GM21390 (cell line): Measurements from ENCODE around the gene FAM20C.

Source experiments
- ATAC-seq: cut with Tn5 transposase; IDR thresholded peaks from one replicate; pipeline ENCODE4 v1.9.1; 2021; ENCODE audit not compliant: unreplicated experiment

The FAM20C gene

DNA sequence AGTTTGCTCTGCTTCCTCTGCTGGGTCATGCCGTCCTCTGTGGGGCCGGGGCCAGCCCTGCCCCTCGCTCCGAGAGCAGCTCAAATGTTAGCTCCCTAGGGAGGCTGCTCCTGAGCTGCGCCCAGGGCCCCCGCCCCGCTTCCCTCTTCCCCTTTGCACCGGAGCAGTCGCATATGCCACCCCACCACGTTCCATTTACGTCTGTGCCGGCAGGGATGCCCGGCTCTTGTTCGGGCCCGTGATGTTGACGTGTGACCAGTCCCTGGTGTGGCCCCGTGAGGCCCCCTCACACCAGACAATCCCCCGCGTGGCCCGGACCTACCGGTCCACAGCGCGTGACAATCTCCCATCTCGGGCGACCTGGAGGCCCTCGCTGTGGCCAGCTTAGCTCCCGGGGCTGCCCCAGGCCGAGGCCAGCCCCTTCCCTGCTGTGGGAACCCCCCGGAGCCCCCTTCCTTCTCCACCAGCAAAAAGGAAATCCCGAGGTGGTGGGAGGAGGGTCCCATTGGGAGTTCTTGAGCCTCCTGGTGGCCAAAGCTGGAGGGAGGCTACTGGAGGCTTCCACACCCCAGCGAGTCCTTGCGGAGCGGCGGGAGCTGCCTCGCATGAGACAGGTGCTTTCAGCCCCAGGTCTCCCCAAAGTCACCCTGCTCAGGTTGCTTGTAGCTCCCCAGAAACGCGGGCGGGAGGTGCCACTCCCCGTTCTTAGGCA is 15.2 kb downstream of the FAM20C start:
- no peak for ATAC-seq

DNA sequence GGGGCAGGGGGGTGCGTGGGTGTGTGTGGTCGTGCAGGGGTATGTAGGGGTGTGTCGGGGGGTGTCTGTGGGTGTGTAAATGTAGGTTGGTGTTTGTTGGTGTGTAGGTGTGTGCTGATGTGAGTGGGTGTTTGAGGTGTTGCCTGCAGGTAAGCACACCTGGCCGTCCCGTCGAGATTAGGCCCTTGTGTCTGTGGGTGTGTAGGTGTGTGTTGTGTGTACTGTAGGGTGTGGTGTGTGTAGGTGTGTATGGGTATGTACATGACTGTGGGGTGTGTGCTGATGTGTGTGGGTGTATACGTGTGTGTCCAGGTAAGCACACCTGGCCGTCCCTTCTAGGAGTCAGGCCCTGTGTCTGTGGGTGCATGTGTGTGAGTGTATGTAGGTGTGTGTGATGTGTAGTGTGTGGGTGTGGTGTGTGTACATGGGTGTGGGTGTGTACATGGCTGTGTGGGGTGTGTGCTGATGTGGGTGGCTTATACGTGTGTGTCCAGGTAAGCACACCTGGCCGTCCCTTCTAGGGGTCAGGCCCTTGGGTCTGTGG is 15.8 kb downstream of the FAM20C start:
- ATAC-seq: no peak

DNA sequence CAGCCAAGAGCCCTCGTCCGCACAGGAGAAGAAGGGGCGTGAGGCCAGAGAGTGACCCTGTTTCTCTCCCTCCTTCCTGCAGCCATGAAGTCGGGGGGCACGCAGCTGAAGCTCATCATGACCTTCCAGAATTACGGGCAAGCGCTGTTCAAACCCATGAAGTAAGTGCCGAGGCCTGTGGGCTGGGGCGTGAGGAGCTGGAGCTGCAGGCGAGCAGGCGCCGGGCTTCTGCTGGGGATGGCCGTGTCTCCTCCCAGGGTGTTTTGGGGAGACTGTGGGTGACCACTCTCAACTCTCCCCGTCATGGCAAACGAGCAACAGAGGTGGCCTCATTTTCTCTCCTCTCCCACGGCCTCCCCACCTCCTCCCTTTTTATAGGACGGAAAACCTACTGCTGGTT is 16.4 kb downstream of the FAM20C start:
- no peak for ATAC-seq

DNA sequence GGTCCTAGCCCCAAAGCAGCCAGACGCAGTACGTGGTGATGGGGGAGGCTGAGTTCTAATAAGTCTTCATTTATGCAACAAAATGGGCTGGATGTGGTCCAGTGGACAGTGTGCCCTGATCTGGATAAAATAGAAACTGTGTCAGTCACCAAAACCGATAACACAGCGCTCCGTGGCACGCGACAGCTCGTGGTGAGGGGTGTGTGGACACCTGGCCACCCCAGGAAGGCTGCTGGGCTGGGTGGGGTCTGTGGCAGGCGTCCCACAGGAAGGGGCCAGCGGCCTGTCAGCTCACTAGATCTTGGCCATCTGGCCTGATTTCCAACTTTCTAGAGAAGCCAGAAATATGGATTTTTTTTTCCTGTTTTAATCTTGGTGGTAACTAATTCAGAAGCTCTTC is 17.0 kb downstream of the FAM20C start:
- no peak for ATAC-seq

DNA sequence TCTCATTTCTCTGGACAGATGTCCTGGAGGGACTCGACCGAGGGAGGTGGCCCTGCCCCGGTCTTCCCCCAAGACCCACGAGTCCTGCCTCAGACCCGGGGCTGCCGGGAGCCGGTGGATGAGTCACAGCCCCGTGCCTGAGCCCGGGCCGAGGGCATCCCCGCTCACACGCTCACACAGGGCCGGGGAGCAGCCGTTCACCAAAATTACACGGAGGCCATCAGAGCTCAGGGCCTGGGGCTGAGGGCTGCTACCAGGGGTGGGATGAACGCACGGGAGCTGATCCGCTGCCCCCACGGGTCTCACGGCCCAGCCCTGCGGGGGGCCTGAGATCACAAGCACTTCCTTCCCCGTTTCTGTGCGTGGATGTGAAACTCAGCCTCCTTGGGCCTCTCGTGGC is 17.5 kb downstream of the FAM20C start:
- no peak for ATAC-seq

DNA sequence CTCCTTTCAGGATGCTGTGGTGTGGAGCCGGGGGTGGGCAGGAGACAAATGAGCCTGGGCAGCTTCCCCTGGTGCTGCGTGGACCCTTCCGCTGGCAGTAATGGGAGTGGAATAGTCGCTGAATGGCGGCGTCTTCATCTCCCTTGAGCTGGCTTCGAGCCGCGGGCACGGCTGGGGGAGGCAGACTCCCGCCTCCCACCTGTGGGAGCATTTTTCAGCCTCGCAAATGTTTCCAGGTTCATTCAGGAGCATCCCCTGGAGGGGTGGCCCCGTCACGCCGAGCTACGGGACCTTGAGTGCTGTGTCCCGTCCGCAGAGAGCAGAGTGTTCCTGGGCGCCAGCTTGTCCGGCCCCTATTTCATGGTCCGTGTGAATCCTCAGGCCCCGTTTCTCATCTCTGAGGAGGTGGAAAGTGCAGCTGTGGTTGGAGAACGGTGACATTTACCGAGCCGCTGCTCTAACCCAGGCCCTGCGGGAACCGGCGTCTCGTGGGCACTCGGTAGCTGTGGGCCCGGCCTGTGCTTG is 18.1 kb downstream of the FAM20C start:
- no peak for ATAC-seq

DNA sequence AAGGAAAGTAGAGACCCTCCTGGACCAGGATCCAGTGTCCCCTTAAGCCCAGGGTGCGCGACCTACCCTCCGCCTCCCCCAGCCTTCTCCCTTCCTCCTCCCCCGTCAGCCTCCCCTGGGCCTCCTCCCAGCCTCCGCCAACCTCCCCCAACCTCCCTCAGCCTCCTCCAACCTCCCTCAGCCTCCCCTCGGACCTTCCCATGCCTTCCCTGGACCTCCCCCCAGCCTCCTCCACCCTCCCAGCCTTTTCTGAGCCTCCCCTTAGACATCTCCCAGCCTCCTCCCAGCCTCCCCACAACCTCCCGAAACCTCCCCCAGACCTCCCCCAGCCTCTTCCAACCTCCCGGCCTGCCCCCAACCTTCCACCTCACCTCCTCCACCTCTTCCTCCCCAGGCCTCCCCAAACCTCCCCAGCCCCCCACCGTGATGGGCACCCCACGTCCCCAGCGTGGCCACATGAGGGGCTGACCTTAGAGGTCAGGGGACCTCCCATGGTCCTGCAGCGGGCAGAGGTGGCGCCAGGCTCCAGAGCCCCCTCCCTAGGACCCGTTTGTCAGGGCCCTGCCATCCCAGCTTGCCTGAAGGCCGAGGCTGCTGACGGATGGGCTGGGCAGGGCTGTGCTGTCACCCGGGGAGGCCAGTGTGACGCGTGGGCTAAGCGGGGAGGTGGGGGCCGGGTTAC is 18.8 kb downstream of the FAM20C start:
- no peak for ATAC-seq

DNA sequence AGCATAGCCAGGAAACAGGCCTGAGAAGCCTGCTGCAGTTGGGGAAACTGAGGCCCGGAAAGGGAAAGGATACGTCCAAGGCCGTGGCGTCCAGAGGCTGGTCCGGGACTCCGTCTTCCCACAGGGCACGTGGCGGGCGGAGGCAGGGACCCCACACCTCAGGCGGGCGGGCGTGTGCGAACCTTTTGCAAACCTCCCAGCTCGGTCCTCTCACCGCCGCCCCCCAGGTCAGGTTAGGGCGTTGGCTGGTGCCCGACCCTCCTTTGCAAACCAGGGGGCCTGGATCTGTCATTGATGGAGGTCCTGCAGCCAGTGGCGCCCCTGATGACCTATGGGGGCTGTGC is 19.3 kb downstream of the FAM20C start:
- ATAC-seq: no peak

DNA sequence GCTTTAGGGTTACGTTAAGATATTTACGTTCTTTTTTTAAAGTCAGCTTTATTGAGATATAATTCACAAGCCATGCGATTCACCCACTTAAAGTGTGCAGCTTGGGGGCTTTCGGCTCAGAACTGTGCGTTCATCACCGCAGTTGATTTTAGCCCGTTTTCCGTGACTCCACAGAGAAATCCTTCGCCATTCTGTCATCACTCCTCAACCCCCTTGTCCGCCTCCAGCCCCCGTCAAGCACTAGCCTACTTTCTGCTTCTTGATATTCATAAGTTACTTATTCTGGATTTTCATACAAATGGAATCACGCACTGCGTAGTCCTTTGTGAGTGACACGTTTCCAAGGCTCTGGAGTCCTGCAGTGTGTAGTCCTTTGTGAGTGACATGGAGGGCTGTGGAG is 20.4 kb downstream of the FAM20C start:
- no peak for ATAC-seq

DNA sequence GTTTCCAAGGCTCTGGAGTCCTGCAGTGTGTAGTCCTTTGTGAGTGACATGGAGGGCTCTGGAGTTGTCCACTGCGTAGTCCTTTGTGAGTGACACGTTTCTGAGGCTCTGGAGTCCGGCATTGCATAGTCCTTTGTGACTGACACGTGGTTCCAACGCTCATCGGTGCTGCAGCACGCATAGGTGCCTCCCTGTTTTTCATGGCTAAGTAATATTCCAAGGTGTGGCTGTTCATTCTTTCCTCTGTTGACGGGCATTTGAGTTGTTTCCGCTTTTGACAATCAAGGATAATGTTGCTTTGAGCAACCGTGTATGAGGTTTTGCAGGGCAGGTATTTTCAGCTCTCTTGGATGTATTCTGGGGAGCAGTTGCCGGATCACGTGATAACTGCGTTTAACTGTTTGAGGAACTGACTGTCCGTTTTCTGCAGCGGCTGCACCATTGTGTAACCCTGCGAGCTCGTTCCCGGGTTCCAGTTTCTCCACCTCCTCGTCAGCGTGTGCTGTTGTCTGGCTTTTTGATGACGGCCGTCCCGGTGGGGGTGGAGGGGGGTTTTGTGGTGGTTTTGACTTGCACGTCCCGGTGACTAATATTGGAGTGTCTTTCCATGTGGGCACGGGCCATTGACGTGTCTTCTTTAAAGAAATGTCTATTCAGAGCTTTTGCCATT is 21.1 kb downstream of the FAM20C start:
- ATAC-seq: no peak

DNA sequence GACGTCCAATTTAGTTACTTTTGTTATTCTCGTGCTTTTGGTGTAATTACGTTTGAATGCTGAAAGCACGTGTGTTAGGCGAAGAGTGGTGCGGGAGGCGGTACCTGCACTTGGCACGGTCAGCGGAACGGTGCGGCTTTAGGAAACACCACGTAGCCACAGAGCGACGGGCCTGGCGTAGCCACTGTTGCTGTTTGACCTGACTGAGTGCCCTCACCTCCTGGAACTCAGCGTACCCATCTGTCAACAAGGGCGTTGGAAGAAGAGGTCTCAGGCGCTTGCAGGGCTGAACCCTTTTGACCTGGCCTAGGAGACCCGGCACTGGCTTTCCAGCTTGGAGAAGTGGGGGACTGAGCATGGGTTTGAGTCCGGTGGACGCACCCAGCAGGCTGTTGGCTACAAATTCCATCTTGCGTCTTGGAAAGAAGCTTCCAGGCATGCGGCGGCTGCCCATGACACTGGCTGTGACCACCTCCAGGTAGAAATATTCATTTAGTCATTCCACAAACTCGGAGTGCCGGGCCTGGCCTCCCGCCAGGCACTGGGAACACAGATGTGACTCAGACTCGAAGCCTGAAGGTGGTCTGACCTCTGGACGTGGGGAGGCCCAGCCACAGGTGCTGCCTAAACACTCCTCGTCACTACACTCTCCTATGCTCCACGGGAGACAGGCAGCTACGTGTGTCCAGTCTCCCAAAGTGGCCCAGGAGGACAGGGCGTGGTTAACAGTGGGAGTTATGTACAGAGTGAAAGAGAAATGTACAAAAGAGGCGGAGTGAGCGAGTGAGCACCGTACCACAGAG is 22.2 kb downstream of the FAM20C start:
- no peak for ATAC-seq

DNA sequence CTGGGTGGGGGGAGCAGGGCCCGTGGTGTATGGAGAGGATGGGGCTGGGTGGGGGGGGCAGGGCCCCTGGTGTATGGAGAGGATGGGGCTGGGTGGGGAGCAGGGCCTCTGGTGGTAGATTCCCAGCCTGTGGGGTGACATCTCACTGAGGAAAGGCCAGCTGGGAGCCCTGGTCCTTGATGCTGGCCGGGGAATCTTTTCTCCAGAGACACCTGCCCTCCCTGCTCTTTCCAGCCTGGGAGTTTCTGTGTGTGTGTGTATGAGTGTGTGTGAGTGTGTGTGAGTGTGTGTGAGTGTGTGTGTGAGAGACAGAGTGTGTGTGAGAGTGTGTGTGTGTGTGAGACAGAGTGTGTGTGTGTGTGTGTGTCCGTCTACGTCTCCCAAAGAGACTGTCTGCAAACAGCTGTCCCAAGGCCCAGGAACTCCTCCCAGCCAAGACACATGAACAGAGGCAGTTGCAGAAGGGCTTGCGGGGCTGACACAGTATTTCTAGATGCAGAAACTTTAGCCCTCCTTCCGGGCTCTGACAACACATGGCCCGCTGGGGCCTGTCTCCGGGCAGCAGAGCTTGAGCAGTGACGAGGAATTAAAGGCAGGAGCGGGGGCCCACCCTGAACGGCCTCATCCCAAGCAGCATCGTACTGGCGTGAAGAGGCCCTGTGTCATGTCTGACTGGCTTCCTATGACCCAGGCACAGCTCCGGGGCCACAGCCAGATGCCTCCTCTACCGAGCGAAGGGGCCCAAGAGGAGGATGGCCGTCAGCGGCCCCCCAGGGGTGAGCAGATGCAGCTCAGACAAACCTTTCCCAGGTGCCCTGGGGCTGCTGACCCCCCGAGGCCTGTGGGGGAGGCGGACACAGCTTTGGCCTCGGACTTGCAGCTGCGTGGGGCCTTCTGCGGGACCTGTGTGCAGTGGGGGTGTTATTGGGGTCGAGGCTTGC is 24.3 kb downstream of the FAM20C start:
- no peak for ATAC-seq

DNA sequence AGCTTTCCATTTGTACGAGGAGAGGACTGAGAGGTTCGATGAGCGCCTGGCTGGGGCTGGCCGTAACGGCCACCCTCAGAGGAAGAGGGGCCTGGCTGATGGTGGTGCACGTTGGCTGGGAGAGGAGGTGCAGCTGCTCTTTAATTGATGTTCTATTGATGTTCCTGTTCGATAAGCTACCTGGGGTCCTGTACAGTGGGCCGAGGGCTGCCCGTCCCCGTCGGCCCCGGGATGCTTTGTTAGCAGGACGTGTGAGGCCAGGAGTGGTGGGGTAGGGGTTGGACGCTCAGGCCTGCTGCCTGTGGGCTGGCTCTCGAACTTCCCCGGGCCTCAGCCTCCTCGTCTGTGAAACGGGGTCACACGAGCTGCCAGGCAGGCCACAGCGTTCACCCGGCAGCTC is 25.4 kb downstream of the FAM20C start:
- no peak for ATAC-seq

DNA sequence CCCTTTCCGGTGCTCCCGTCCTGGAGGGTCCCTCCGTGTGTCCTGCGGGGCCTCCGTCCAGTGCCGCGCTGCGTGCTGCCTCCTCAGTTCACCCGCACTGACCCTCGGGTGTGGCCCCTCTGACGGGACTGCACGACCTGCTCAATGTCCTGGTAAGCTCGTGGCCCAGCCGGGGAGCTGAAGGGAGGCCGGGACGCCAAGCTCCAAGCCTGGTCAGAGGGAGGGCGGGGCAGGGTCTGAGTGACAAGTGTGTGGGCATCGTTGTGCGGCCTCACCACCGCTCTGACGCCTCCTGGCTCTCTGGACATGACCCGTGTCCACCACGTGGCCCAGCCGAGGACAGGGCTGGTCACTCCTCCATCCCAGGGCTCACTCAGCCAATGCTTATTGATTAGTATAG is 25.9 kb downstream of the FAM20C start:
- ATAC-seq: no peak

DNA sequence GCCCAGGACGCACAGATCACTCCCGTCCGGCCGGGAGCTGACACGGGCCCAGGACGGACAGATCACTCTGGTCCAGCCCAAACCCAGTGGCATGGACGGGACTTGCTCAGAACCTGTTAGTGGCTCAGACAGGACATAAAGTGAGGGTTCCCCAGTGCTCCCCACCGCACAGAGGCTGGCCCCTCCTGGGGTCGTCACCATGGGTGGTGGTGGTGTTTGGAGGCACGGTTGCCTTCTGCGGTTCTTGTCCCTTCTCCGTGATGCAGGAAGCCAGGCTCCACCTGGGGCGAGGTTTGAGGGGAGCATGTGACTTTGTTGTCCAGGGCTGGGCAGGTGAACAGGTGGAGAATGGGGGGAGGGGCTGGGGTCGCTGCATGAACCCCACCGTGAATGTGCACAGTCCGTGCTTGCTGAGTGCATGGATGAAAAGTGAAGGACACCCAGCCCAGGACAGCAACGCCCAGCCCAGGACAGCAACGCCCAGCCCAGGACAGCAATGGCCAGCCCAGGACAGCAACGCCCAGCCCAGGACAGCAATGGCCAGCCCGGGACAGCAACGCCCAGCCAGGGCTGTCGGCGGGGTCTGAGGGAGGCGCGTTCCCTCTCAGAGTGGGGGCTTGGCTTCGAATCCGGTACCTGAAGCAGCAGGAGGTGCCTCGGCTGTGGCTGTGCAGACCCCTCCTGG is 26.7 kb downstream of the FAM20C start:
- no peak for ATAC-seq

DNA sequence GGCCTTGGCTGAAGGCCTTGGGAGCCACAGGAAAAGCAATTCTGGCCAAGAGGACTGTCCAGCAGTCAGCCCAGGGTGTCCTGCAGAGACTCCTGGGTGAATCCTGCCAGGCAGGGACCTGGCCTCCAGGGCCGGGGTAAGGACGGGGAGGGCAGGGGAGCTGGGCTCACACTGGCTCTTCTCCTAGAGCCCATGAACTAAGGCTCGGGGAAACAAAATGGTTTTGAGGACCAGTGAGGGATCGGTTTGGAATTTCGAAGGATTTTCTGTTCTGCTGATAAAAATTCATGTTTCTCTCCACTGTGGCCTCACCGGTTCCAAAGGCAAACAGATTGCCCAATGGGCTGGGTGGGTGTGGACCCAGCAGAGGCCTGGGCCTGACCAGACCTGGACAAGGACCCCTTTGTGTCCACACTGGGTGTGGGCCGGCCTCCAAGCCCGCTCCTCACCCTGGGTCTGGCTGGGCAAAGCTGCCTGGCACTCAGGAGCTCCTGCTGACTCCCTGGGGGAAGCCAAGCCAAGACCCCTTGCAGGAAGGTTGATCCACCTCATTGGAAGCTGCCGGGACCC is 27.3 kb downstream of the FAM20C start:
- ATAC-seq: no peak

DNA sequence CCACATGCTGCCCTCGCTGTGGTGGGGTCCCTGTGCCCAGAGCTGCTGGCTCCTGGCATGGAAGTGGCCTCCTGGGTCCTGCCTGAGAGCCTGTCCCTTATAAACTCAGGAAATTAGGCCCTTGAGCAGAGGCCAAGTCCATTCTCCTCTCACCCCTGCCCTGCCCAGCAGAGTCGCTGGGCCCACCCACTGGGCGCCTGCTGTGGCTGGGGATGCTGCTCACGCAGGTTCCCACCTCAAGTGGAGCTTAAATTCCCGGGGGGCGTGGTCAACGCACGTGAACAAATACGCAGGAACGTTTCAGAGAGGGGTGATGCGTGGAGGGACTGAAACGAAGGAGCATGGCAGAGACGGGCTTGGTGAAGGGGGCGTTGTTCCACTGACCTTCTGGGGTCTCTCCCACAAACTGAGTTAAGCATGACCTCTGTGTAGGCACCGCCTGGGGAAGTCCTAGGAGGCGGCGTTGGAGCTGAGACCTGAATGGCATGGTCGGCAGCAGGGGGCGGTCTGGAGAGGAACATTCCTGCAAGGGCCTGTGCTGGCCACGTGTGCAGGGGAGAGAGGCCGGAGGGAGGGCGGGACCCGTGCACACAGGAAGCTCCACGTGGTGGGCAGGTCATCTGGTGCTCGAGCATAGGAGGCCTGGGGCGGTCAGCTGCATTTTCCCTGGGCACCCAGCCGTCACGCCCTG is 27.9 kb downstream of the FAM20C start:
- ATAC-seq: no peak

DNA sequence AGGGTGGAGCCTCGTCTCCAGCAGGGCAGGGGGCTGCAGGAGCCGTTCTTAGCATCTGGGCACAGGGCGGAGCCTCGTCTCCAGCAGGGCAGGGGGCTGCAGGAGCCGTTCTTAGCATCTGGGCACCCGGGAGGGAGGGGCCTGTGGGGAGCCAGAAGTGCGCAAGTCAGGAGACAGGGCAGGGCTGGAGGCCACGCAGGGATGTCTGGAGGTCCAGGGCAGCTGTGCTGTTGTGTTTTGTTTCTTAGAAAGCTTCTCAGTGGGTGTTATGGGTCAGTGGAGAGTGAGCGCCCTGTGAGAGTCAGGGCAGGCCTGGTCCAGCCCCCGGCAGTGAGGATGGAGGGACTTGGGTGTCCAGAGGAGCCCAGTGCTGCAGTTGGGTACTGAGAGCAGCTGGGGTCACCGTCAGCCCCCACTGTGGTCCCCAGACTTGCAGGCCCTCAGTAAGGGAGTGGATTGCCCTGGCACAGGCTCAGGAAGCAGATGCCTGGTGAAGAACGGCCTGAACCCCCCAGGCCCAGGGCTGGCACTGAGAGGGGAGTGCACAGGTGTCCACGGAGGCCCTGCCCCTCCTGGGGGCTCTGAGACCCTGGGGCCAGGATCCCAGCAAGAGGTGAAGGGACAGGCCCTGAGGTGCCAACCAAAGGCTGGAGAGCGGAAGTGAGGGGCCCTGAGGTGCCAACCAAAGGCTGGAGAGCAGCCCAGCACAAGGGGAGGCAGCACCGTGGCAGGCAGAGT is 29.8 kb downstream of the FAM20C start:
- no peak for ATAC-seq
